ENCODE results near the gene ASXL1. TPM values are rescaled to one million over a fixed set of nuclear protein-coding genes. Genes with fewer than 3 reads are reported as not detected.

The ASXL1 gene
- total and polyA plus RNA-seq, 9 of the 15 experiments (the other 6 are each of a cell fraction or from before 2014, with no cell fraction given), result 6.5 to 65.3 (median 32.3) TPM

GRCh38 chr20:32336918-32337347 is 21.2 kb upstream of the ASXL1 start (continued):
- TF ChIP-seq MLX (CRISPR knock-in tag; conservative IDR thresholded peaks at IDR 0.05) (no peak), ZNF217 (CRISPR knock-in tag; IDR thresholded peaks at IDR 0.05) (no peak), MYC (IDR thresholded peaks at IDR 0.05; ENCODE audit: low read depth, low read length) (0 out of 2 replicates have a peak, but pooled peaks have one; percentile 11), MYC (CRISPR knock-in tag; IDR thresholded peaks at IDR 0.05; ENCODE audit: borderline replicate concordance, low read depth) (no peak), XRCC3 (IDR thresholded peaks at IDR 0.05) (no peak), TRIM28 (IDR thresholded peaks at IDR 0.05) (peak; percentile 26; the same call in 1 of the 2 replicates), SRF (CRISPR knock-in tag; IDR thresholded peaks at IDR 0.05) (no peak), ZHX1 (conservative IDR thresholded peaks at IDR 0.05; ENCODE audit: low read length) (no peak), RCOR1 (IDR thresholded peaks at IDR 0.05; ENCODE audit: borderline replicate concordance in 1 of 2, low read depth in 2 of 2, low read length in 2 of 2) (peak in 1 of 2 experiments; percentile 35; a peak in 1 of 4 replicates), RAD21 (CRISPR knock-in tag; conservative IDR thresholded peaks at IDR 0.05 in 1 of 2, IDR thresholded peaks at IDR 0.05 in 1 of 2) (peak; percentile 54 to 70), ZFP36 (IDR thresholded peaks at IDR 0.05; ENCODE audit: low read depth, low read length, partially characterized antibody) (no peak)
